PC-3 (cell line): ENCODE data around the gene RANBP3L. TPM values are rescaled to one million over a fixed set of nuclear protein-coding genes. Genes with fewer than 3 reads are reported as not detected.

Source experiments
- ATAC-seq: fragments of 200-7000 bp; cut with Tn5 transposase; 2 replicates; pipeline ENCODE4 v1.9.1; 2020; ENCODE audit warnings: mild to moderate bottlenecking, moderate library complexity
- BruUV-seq: library from RNA; stranded (reverse); fragments of 400-500 nt; replicated peaks from 2 replicates; lab custom pipeline; 2021; lab: Mats Ljungman, UMichigan
- CTCF ChIA-PET: fragments of 300-600 bp; sonication (Branson Sonifier 250); formaldehyde crosslinking; loops from one replicate; lab custom pipeline; 2022; ENCODE audit warnings: antibody characterized with exemption; lab: Charles Lee
- POLR2A ChIA-PET: fragments of 300-600 bp; sonication (Branson Sonifier 250); formaldehyde crosslinking; loops from one replicate; lab custom pipeline; 2022; ENCODE audit warnings: antibody characterized with exemption; ENCODE audit not compliant: unreplicated experiment; lab: Charles Lee
- DNase-seq: peaks from one replicate; pipeline ENCODE4 v3.0.0-alpha.2; 2015
- H2AFZ ChIP-seq: fragments of 300-600 bp; sonication (generic); 2 replicates; pipeline ENCODE4 v1.6.0; 2016; ENCODE audit warnings: antibody characterized with exemption, low read length
- H3F3A ChIP-seq: fragments of 300-600 bp; sonication (generic); one replicate; pipeline ENCODE4 v1.6.0; 2017; ENCODE audit warnings: antibody characterized with exemption, low read length, control low read depth, mild to moderate bottlenecking; ENCODE audit not compliant: unreplicated experiment
- H3K27ac ChIP-seq: fragments of 300-600 bp; sonication (generic); 2 replicates; pipeline ENCODE4 v1.5.1; 2016; ENCODE audit warnings: mild to moderate bottlenecking, low read length
- H3K27me3 ChIP-seq: fragments of 300-600 bp; sonication (generic); 2 replicates; pipeline ENCODE4 v1.6.1; 2016; ENCODE audit warnings: low read length, mixed read lengths
- H3K36me3 ChIP-seq: fragments of 300-600 bp; sonication (generic); 2 replicates; pipeline ENCODE4 v1.6.1; 2016; ENCODE audit warnings: low read depth, mixed run types, low read length, mixed read lengths
- H3K4me1 ChIP-seq: fragments of 300-600 bp; sonication (generic); 2 replicates; pipeline ENCODE4 v1.5.1; 2016; ENCODE audit warnings: low read length; ENCODE audit not compliant: insufficient read depth
- H3K4me2 ChIP-seq: fragments of 300-600 bp; sonication (generic); 2 replicates; pipeline ENCODE4 v1.6.0; 2016; ENCODE audit warnings: low read length
- H3K4me3 ChIP-seq: fragments of 300-600 bp; sonication (generic); 2 replicates; pipeline ENCODE4 v1.5.1; 2016; ENCODE audit warnings: mild to moderate bottlenecking, low read length, mixed read lengths
- H3K79me2 ChIP-seq: fragments of 300-600 bp; sonication (generic); 2 replicates; pipeline ENCODE4 v1.6.1; 2017; ENCODE audit warnings: low read length, mixed read lengths
- H3K9ac ChIP-seq: fragments of 300-600 bp; sonication (generic); 2 replicates; pipeline ENCODE4 v1.6.0; 2016; ENCODE audit warnings: mild to moderate bottlenecking, low read length
- H3K9me2 ChIP-seq: fragments of 300-600 bp; sonication (generic); replicated peaks from 2 replicates; pipeline ENCODE4 v1.6.1; 2016; ENCODE audit warnings: mixed run types, low read length, mixed read lengths
- H3K9me3 ChIP-seq: fragments of 300-600 bp; sonication (generic); 2 replicates; pipeline ENCODE4 v1.6.1; 2016; ENCODE audit warnings: low read length, mixed read lengths
- H4K20me1 ChIP-seq: fragments of 300-600 bp; sonication (generic); 2 replicates; pipeline ENCODE4 v1.6.1; 2016; ENCODE audit warnings: low read length, mixed read lengths
- CTCF ChIP-seq: fragments of 300-600 bp; sonication (generic); conservative IDR thresholded peaks from 2 replicates; pipeline ENCODE4 v1.5.1; 2017; ENCODE audit warnings: antibody characterized with exemption, low read depth, mild to moderate bottlenecking, low read length
- EZH2 ChIP-seq: fragments of 300-600 bp; sonication (generic); IDR thresholded peaks from one replicate; pipeline ENCODE4 v1.6.1; 2017; ENCODE audit warnings: antibody characterized with exemption, mild to moderate bottlenecking, low read length; ENCODE audit not compliant: unreplicated experiment
- EZH2phosphoT487 ChIP-seq: fragments of 300-600 bp; sonication (generic); IDR thresholded peaks from 2 replicates; pipeline ENCODE4 v1.6.1; 2018; ENCODE audit warnings: mild to moderate bottlenecking, antibody characterized with exemption, low read length, borderline replicate concordance
- intact Hi-C: fragments of 100-400 bp; cut with micrococcal nuclease; formaldehyde crosslinking; loops from 2 replicates; pipeline ENCODE4 v1.9.0; 2023
- total RNA-seq: library from RNA; depleted of rRNA; stranded (reverse); fragments of >200 nt; gene quantifications from 2 replicates; pipeline ENCODE4 v1.2.3, GENCODE V29; 2014

The RANBP3L gene
- total RNA-seq, 1 experiment from 2014 or later, result not detected

DNA sequence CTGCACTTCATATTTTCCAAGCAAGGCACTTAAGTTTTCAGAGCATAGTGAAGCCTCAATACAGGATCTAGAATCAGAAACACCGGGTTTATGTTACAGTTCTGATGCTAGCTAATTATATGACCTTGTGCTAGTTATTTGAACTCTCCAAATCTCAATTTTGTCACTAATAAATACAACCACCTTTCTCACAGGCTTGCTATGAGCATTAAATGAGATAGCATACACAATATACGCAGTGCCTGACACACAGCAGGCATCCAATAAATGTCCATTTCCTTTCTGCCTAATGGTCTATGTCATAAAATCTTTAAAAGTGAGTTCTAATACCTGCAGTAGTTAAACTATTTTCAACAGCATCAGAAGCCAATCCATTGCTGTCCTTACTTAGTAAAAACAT lies 92.9 kb downstream of the RANBP3L start:
- Histone ChIP-seq H3K9me2 (no peaks in the 10 kb centered on the region), H3F3A (no peaks in the 10 kb centered on the region), H3K27me3 (no peaks in the 10 kb centered on the region), H3K9me3 (no peaks in the 10 kb centered on the region), H3K4me2 (no peak overlapping the region), H3K4me1 (peaks cover 10% of the 10 kb centered on the region), H2AFZ (no peak overlapping the region), H3K9ac (no peak overlapping the region), H3K4me3 (no peak overlapping the region), H3K27ac (no peak overlapping the region), H3K79me2 (no peaks in the 10 kb centered on the region), H3K36me3 (peaks cover 2% of the 10 kb centered on the region), H4K20me1 (no peaks in the 10 kb centered on the region)
- no TSS peak for BruUV-seq
- ATAC-seq, result no peak
- CTCF ChIA-PET, result no interaction called here
- intact Hi-C loops, result no loop called here
- POLR2A ChIA-PET, result interaction anchor here (0.6 kb wide), 1 partner anchor 19 kb away, joined by 5 read pairs; no protein-coding TSS in a partner anchor
- DNase-seq, result no peak
- TF ChIP-seq CTCF (no peak), EZH2phosphoT487 (no peak), EZH2 (no peak)

GRCh38 chr5:36206913-36207312 lies 94.8 kb downstream of the RANBP3L start:
- ChIA-PET CTCF (interaction anchor here (0.9 kb wide), 1 partner anchor 128 kb away, joined by 3 read pairs; no protein-coding TSS in a partner anchor), POLR2A (no interaction called here)
- Histone ChIP-seq H3K27me3 (no peaks in the 10 kb centered on the region), H3K9me2 (no peaks in the 10 kb centered on the region), H3K36me3 (peaks cover 2% of the 10 kb centered on the region), H3K4me1 (peaks cover 20% of the 10 kb centered on the region), H4K20me1 (no peaks in the 10 kb centered on the region), H3K9ac (no peak overlapping the region), H2AFZ (no peak overlapping the region), H3K4me3 (no peak overlapping the region), H3K27ac (no peak overlapping the region), H3K79me2 (no peaks in the 10 kb centered on the region), H3F3A (no peaks in the 10 kb centered on the region), H3K4me2 (no peak overlapping the region), H3K9me3 (no peaks in the 10 kb centered on the region)
- ATAC-seq (no peak), DNase-seq (no peak)
- TF ChIP-seq EZH2phosphoT487 (no peak), CTCF (no peak), EZH2 (no peak)
- intact Hi-C loops, result no loop called here
- no TSS peak for BruUV-seq

- H3F3A ChIP-seq, result no peaks in the 10 kb centered on the region
- no peaks in the 10 kb centered on the region for H3K9me3 ChIP-seq
- TF ChIP-seq EZH2 (no peak), EZH2phosphoT487 (no peak), CTCF (no peak)
- H3K4me2 ChIP-seq, result no peak overlapping the region
- no peaks in the 10 kb centered on the region for H3K79me2 ChIP-seq
- H3K4me1 ChIP-seq, result peaks cover 23% of the 10 kb centered on the region
- DNase-seq (no peak), ATAC-seq (no peak)
- H3K36me3 ChIP-seq, result peaks cover 2% of the 10 kb centered on the region
- ChIA-PET CTCF (no interaction called here), POLR2A (no interaction called here)
- BruUV-seq, result no TSS peak
- H3K9me2 ChIP-seq, result no peaks in the 10 kb centered on the region
- intact Hi-C loops, result no loop called here
- no peaks in the 10 kb centered on the region for H3K27me3 ChIP-seq
- H3K9ac ChIP-seq, result no peak overlapping the region
- no peak overlapping the region for H2AFZ ChIP-seq
- H3K27ac ChIP-seq, result no peak overlapping the region
- H4K20me1 ChIP-seq, result no peaks in the 10 kb centered on the region
- H3K4me3 ChIP-seq, result no peak overlapping the region
Measured at GRCh38 chr5:36205329-36205728, 96.4 kb downstream of the RANBP3L start.
